NCI-H146 treated with DMSO at 0.1 percent for 48 hours (cell line): ENCODE results near the gene FANCC.
A peak's percentile ranks its signal among the peaks of the same experiment; 100 is the strongest.

Source experiments
- DNase-seq: peaks from one replicate; lab custom pipeline; 2025; ENCODE audit not compliant: unreplicated experiment; lab: John Stamatoyannopoulos, UW

FANCC gene

GRCh38 chr9:95074632-95075031 is 242.9 kb downstream of the FANCC start:
- peak; percentile 61 for DNase-seq

DNA sequence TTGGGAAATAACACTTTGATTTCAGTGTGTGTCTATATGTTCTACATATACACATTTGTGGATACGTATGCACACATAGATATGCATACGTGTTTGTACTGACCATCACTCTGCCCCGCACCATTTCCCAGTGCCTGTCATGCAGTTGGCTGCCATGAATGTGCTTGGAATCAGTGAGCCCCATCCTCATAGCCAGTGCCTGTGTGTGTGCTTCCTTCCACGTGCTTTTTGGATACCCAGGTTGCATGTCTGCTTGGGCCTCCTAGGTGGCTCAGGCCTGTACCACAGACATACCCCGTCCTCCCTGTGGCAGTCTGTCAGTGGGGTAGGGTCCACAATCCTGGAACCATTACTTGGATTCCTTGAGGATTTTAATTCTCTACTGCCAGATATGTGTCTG is 243.6 kb downstream of the FANCC start:
- no peak for DNase-seq

DNA sequence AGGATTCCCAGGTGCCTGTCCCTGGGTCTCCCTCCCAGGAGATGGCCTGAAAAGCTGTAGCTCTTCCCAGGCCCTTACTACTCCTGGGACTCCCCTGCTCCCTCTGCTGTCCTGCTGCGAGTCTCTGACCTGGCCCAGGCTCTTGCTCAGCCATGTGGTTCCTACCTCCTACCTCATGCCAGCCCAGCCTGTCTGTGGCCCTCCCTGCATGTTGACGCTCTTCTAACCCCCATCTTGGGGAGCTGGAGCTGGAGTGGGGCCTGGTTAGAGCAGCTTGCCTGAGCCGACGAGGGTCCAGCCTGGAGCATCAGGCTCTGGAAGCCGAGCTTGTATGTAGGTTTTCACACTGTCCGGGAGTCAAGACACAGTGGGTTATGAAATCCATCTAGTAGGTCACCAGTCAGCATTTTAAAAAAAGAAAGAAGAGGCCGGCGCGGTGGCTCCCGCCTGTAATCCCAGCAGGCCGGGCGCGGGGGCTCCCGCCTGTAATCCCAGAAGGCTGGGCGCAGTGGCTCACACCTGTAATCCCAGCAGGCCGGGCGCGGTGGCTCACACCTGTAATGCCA is 244.4 kb downstream of the FANCC start:
- DNase-seq: no peak

GRCh38 chr9:95071925-95072324 is 245.6 kb downstream of the FANCC start:
- no peak for DNase-seq

DNA sequence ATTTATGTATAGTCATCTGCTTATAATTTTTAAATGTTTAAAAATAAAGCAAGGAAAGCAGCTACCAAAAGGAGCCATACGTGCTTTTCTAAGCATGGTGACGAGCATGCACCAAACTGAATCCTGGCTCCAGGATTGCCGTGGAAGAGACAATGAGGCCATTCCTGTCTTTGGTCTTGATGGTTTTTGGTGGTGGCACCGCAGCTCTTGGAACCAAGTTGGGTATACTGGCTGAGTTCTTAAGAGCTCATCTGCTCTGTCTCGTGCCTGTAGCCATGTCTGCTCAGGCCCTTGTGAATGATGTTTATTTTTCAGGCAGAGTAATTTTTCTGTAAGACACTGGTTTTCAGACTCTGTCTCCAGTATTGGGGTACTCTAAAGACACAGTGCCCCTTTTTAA is 246.1 kb downstream of the FANCC start:
- no peak for DNase-seq

GRCh38 chr9:95070549-95071021 is 246.9 kb downstream of the FANCC start:
- no peak for DNase-seq

DNA sequence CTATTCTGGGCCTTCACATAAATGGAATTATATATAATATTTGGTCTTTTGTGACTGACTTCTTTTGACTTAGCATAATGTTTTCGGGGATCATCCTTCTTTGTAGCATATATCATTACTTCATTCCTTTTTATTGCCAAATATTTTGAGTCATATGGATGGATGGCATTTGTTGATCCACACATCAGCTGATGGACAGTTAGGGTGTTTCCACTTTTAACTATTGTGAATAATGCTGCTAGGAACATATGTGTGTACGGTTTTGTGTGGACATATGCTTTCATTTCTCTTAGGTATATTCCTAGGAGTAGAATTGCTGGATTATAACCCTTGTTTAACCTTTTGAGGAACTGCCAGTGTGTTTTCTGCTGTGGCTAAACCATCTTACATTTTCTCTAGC is 249.6 kb downstream of the FANCC start:
- no peak for DNase-seq

DNA sequence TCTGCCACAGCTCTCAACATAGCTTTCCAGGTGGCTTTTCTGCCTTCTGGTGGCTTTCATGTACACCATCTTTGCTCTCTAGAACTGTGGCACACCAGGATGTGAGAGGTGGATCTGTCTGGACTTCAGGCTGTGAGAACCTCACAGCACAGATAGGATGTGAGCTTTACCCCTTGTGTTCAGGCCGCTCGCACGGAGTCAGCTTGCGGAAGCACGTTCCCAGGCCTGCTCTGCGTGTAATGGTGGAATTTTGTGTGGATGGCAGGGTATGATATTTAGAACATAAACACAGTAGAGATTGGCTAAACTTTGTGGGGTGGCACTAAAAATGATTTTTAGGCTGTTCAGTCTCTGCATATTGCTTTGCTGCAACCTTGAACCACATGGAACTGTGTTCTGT is 250.5 kb downstream of the FANCC start:
- no peak for DNase-seq

GRCh38 chr9:95065224-95065623 is 252.3 kb downstream of the FANCC start:
- no peak for DNase-seq

- DNase-seq: no peak
These were observed 254.2 kb downstream of the FANCC start for GRCh38 chr9:95063300-95063699.

GRCh38 chr9:95062596-95063065 is 254.9 kb downstream of the FANCC start:
- no peak for DNase-seq

- DNase-seq: no peak
These were observed 255.5 kb downstream of the FANCC start for GRCh38 chr9:95061916-95062595.

GRCh38 chr9:95060916-95061315 is 256.6 kb downstream of the FANCC start:
- DNase-seq: no peak

DNA sequence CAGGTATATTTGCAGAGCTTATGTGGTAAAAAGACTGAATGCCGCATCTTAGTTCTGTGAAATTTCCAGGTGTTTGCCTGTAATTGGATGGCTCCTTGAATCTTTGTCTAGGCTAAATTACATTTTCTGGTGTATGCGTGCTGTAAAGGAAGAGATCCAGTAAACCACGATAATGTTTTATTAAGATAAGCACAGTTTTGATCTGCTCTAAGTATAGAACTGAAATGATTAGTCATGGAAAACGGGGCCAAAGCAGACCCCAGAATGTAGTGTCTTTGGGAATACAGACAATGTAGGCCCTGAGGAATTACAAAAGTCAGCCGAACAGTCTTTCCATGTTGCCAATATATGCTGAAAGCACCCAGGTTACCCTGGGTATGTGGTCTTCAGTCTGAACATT is 257.3 kb downstream of the FANCC start:
- no peak for DNase-seq

DNA sequence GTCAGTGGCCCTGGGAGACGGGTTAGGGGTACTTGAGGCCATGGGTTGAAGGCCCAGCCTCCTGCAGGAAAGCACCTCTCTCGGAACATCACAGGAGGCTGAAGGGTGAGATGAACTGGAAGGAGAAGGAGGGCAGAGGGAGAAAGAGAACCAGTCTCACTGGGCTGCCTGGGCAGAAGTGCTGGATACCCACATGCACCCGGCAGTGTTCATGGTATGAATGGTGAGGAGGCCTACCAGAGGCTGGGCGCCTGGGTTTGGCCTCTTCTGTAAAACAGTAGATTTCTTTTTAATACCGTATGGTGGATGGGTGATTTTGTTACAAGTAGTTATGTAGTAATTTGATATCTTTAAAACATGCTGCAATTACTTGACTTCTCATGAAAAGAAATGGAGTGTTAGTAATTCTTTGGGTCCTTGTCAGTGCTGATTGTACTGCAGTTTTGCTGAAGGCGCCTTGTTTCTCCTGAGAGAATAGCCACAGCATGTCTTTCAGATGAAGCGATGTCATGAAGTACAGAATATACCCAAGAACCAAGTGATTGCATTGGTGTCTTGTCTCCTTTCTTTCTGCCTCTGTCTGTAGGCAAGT is 258.6 kb downstream of the FANCC start:
- no peak for DNase-seq

DNA sequence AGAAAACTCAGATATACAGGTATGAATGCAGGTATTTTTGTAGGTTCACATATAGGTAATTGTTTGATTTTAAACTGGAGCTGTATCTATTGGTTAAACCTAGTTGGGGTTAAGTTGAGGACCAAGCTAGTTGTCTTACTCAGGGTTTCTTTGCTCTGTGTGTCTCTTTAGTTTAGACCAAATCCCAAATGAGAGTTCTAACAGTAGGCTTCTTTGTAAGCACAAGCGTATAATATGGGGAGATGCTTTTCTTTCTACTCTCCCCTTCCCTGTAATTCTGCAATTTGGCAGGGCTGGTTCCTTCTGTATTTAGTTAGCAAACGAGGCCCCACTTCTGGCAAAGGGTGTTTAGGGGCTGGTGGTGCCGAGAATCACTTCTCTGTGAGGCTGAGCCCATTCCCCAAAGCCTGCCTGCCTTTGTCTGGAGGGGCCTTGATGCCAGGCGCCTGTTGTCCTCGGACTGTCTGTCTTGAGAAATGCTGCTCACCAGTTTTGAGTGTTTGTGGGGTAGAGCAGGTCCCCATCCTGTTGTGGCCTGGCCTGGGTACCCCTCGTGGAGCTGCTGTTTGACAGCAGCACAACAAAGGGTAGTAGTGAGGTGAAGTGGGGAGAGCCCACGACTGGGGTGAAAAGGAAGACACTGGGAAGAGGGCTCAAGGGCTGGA is 259.3 kb downstream of the FANCC start:
- DNase-seq: no peak

DNA sequence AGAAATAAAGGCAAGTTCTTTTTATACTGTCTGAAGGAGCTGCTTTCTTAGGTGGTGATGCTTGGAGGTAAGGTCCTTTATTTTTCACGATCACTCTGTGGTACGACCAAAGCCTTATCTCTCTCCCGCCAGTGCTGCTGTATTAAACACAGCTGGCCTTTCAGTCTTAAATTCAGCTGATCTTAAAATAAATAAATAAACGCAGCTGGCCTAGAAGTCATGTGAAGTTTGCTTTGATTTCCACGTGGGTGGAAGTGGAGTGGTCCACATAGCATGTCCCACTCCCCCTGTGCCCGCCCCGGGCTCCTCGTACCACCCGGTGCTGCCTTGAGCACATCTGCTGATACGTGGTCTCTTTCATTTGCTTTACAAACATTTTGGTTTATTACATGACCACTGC is 260.4 kb downstream of the FANCC start:
- DNase-seq: no peak

- no peak for DNase-seq
These were observed 261.5 kb downstream of the FANCC start for GRCh38 chr9:95055851-95056551.

GRCh38 chr9:95055334-95055850 is 262.1 kb downstream of the FANCC start:
- no peak for DNase-seq

GRCh38 chr9:95053611-95054570 is 263.6 kb downstream of the FANCC start:
- DNase-seq: no peak
